ENCODE measurements around the gene SMCR8. TPM values are rescaled to one million over a fixed set of nuclear protein-coding genes. Genes with fewer than 3 reads are reported as not detected.
A peak's percentile ranks its signal among the peaks of the same experiment; 100 is the strongest.

Gene SMCR8
- total and polyA plus RNA-seq, 2 of the 4 experiments (the other 2 are of a cell fraction) = 7.1 to 10.9 TPM

DNA sequence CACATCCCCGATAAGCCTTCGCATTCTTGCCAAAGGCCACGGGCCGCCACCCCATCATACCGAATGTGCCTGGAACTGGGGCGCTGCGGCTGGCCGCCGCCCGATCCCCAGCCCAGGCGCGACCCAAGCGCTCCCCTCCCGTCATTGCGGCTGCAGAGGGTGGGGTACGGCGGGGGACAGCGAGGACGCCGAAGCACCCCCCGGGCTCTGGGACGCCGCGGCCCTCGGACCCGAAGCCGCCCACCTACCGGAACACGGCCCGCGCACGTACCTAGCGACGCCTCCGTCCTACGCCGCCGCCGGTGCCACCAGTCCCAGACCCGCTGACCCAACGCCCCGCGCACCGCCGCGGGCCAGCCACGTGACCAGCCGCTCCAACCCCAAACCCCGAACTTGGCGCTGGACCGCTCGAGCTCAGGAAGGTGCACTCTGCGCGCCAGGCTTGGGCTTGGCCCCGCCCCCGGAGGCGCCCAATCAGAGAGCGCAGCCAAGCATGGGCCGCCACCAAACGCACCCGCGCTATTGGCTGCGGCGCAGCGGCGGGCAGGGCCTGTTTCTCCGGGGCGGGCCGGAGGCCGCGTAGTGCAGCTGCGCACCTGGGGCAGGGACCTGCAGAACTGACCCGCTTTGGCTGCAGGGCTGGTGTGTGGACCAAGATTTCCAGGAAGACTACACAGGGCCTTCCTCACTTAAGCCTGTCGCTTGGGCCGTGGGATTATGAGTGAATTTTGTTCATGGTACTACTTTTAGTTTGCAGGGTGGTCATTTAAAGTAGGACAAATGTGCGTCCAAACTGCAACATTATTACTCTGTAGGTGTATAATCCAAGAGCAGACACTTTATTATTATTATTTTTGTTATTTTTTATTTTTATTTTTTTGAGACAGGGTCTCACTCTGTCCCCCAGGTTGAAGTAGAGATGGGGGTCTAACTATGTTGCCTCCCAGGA, 48.3 kb downstream of the SMCR8 start, which contains the start of gene SHMT1:
TSS of gene SHMT1 (minus strand) at position 450 of the 949 bp plus-strand sequence. CDS start 7,569 bp downstream, outside the sequence.
- Histone ChIP-seq H4K5ac (ENCODE audit: low read depth, low read length) (no peak within 1 kb of the TSS), H2BK15ac (ENCODE audit: low read depth, low read length) (no peak within 1 kb of the TSS; the same call in 2 of the 3 replicates), H3K9me3 (ENCODE audit: control insufficient read depth, insufficient read depth, low read length) (no peaks in the 10 kb centered on the region), H3K9ac (ENCODE audit: low read depth, low read length) (peak within 1 kb of the TSS; percentile 50), H2BK120ac (ENCODE audit: low read depth, low read length) (no peak within 1 kb of the TSS), H3K14ac (replicated peaks; ENCODE audit: low read depth, low read length) (peak within 1 kb of the TSS; percentile 10; the same call in 1 of the 2 replicates), H3K23ac (ENCODE audit: low read depth, low read length) (peak within 1 kb of the TSS; percentile 63; the same call in 1 of the 2 replicates), H3K4ac (ENCODE audit: low read depth, low read length) (0 out of 2 replicates have a peak within 1 kb of the TSS, but pooled peaks have one; percentile 3), H4K91ac (ENCODE audit: insufficient read depth, low read depth, low read length) (no peak within 1 kb of the TSS), H3K18ac (ENCODE audit: low read depth, low read length) (no peak within 1 kb of the TSS), H2AK9ac (replicated peaks; ENCODE audit: low read depth, low read length, poor library complexity) (peak within 1 kb of the TSS; percentile 52), H3K27me3 (ENCODE audit: control insufficient read depth, insufficient read depth, low read length) (no peaks in the 10 kb centered on the region), H3K56ac (ENCODE audit: extremely low read depth, insufficient read depth, low read length) (no peak within 1 kb of the TSS; the same call in 1 of the 2 replicates), H3K27ac (ENCODE audit: insufficient read depth, low read length) (peak within 1 kb of the TSS; percentile 0; the same call in 1 of the 2 replicates), H2BK20ac (ENCODE audit: low read depth, low read length) (no peak within 1 kb of the TSS), H3K4me3 (ENCODE audit: insufficient read depth, low read depth, low read length) (peak within 1 kb of the TSS; percentile 62), H3K9me1 (ENCODE audit: insufficient read depth, low read length) (0 out of 2 replicates have a peak, but pooled peaks cover 2% of the 10 kb centered on the region), H2AFZ (replicated peaks; ENCODE audit: low read length, poor library complexity) (peak within 1 kb of the TSS; percentile 88), H2AK5ac (ENCODE audit: low read depth, low read length) (no peak within 1 kb of the TSS), H4K20me1 (ENCODE audit: insufficient read depth, low read length) (no peaks in the 10 kb centered on the region), H3K79me1 (ENCODE audit: low read depth in 1 of 2, low read length in 2 of 2) (peaks cover 6 to 11% of the 10 kb centered on the region in 2 experiments; a peak in 3 of 4 replicates), H2BK5ac (ENCODE audit: low read depth, low read length, poor library complexity, severe bottlenecking) (no peak within 1 kb of the TSS), H4K8ac (ENCODE audit: low read depth in 2 of 2, low read length in 2 of 2) (peak within 1 kb of the TSS; percentile 68 to 82; a peak in 3 of 4 replicates), H3K36me3 (ENCODE audit: control insufficient read depth, insufficient read depth, low read length) (no peaks in the 10 kb centered on the region), H3K4me2 (ENCODE audit: low read depth, low read length) (peak within 1 kb of the TSS; percentile 98), H3K4me1 (ENCODE audit: control insufficient read depth, insufficient read depth, low read length) (peaks cover 3% of the 10 kb centered on the region; the same call in 1 of the 2 replicates)
- 2% methylated on average over 45 of the region's 76 CpGs; no CpG with 5 or more reads in 1 of the 2 experiments for WGBS, 2 experiments (ENCODE audit: extremely low coverage in 2 of 2, insufficient read length in 1 of 2)
- DNase-seq = peak; percentile 77
- TF ChIP-seq CEBPB (IDR thresholded peaks at IDR 0.05; ENCODE audit: low read depth, low read length) (no peak), RFX5 (IDR thresholded peaks at IDR 0.05; ENCODE audit: low read depth, low read length) (peak; percentile 42; the same call in 1 of the 2 replicates), CHD1 (IDR thresholded peaks at IDR 0.05; ENCODE audit: low read depth, low read length) (no peak), POLR2A (IDR thresholded peaks at IDR 0.05; ENCODE audit: low read depth, low read length) (no peak), MXI1 (IDR thresholded peaks at IDR 0.05; ENCODE audit: borderline replicate concordance, low read depth, low read length) (peak; percentile 26; the same call in 1 of the 2 replicates), SMC3 (IDR thresholded peaks at IDR 0.05; ENCODE audit: low read depth, low read length) (no peak)
- TF ChIP-seq, protein P1, sequence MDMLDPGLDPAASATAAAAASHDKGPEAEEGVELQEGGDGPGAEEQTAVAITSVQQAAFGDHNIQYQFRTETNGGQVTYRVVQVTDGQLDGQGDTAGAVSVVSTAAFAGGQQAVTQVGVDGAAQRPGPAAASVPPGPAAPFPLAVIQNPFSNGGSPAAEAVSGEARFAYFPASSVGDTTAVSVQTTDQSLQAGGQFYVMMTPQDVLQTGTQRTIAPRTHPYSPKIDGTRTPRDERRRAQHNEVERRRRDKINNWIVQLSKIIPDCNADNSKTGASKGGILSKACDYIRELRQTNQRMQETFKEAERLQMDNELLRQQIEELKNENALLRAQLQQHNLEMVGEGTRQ (IDR thresholded peaks at IDR 0.05; ENCODE audit: low read depth, low read length) = peak; percentile 82
- peak; percentile 100 for ATAC-seq (ENCODE audit: low read depth)
- dilution Hi-C loops (cut with HindIII; ENCODE audit: low sequenced_read_pairs, unreplicated experiment) = no loop called here
- intact Hi-C loops (cut with micrococcal nuclease) = no loop called here
- CTCF ChIA-PET = no interaction called here
- POLR2A ChIA-PET (ENCODE audit: unreplicated experiment) = no interaction called here
- BruUV-seq (replicated peaks) = no TSS peak
- in situ Hi-C loops (cut with MboI; ENCODE audit: low sequenced_read_pairs) = no loop called here

Measured in IMR-90 (cell line).